ENCODE data around the gene MSRB1.

Gene MSRB1

GRCh38 chr16:1942810-1943726 is at the start of gene MSRB1:
Gene MSRB1, minus strand, starts transcription at chr16:1943199. Its CDS starts 43 bp downstream, at chr16:1943156.
- peak; percentile 100 for DNase-seq

- peak; percentile 100 for DNase-seq
These were observed 49.1 kb upstream of the MSRB1 start for GRCh38 chr16:1991948-1992703.

- DNase-seq: no peak
These were observed 48.6 kb upstream of the MSRB1 start for GRCh38 chr16:1991588-1991947.

GRCh38 chr16:1991135-1991551 is 48.1 kb upstream of the MSRB1 start:
- DNase-seq: peak; percentile 71

GRCh38 chr16:1990351-1991134 is 47.5 kb upstream of the MSRB1 start:
- peak; percentile 58 for DNase-seq

- DNase-seq: no peak
These were observed 47.0 kb upstream of the MSRB1 start for GRCh38 chr16:1990101-1990350.

GRCh38 chr16:1989209-1990100 is 46.5 kb upstream of the MSRB1 start, which contains the start of gene SYNGR3:
Gene SYNGR3, plus strand, starts transcription at chr16:1989970. Its CDS starts 133 bp downstream, at chr16:1990103.
- DNase-seq: no peak

- DNase-seq: no peak
These were observed 44.2 kb upstream of the MSRB1 start for GRCh38 chr16:1987198-1987597.

- DNase-seq: no peak
These were observed 42.6 kb upstream of the MSRB1 start for GRCh38 chr16:1985466-1986150.

GRCh38 chr16:1984347-1985225 is 41.6 kb upstream of the MSRB1 start:
- DNase-seq: peak; percentile 52

GRCh38 chr16:1983544-1984346 is 40.7 kb upstream of the MSRB1 start, which contains the start of gene GFER:
Gene GFER, plus strand, starts transcription at chr16:1984193. Its CDS starts 26 bp downstream, at chr16:1984219.
- DNase-seq: peak; percentile 81

GRCh38 chr16:1982991-1983543 is 40.1 kb upstream of the MSRB1 start:
- no peak for DNase-seq

- no peak for DNase-seq
These were observed 39.0 kb upstream of the MSRB1 start for GRCh38 chr16:1982013-1982433.

- DNase-seq: no peak
These were observed 38.4 kb upstream of the MSRB1 start, which contains the start of gene NOXO1 for GRCh38 chr16:1981398-1981836. Gene NOXO1, minus strand, starts transcription at chr16:1981469. Its CDS starts 290 bp downstream, at chr16:1981179.

- DNase-seq: no peak
These were observed 37.7 kb upstream of the MSRB1 start for GRCh38 chr16:1980770-1981087.

- no peak for DNase-seq
These were observed 37.2 kb upstream of the MSRB1 start for GRCh38 chr16:1980030-1980769.

- peak; percentile 56 for DNase-seq
These were observed 36.5 kb upstream of the MSRB1 start for GRCh38 chr16:1979271-1980029.
